Dendritic cell treated with granulocyte-macrophage colony-stimulating factor and Interleukin-4, amounts not matched to agents 40 ng/mL and 50 ng/mL, for 4 days (primary cell): ENCODE results near the gene EHD2.
"Not testable (repeated sequence)": the region's sequence is repeated elsewhere in the genome, so short reads cannot be mapped to it uniquely, and the experiment has no call there.

Source experiments
- H3K27ac Mint-ChIP-seq: one replicate; pipeline ENCODE4 v1.8.0; 2022; ENCODE audit warnings: mild to moderate bottlenecking, mixed read lengths
- H3K27me3 Mint-ChIP-seq: one replicate; pipeline ENCODE4 v1.8.0; 2022; ENCODE audit warnings: mild to moderate bottlenecking, mixed read lengths
- H3K36me3 Mint-ChIP-seq: one replicate; pipeline ENCODE4 v1.8.0; 2022; ENCODE audit warnings: low read depth, mixed read lengths
- H3K4me1 Mint-ChIP-seq: one replicate; pipeline ENCODE4 v1.8.0; 2022; ENCODE audit warnings: low read depth, mixed read lengths
- H3K4me3 Mint-ChIP-seq: one replicate; pipeline ENCODE4 v1.8.0; 2022; ENCODE audit warnings: mild to moderate bottlenecking, moderate library complexity, mixed read lengths
- H3K9me3 Mint-ChIP-seq: one replicate; pipeline ENCODE4 v1.8.0; 2022; ENCODE audit warnings: mixed read lengths
- intact Hi-C: fragments of 100-400 bp; cut with micrococcal nuclease; formaldehyde crosslinking; loops from one replicate; pipeline ENCODE4 v1.15.0; 2022

Gene EHD2

DNA sequence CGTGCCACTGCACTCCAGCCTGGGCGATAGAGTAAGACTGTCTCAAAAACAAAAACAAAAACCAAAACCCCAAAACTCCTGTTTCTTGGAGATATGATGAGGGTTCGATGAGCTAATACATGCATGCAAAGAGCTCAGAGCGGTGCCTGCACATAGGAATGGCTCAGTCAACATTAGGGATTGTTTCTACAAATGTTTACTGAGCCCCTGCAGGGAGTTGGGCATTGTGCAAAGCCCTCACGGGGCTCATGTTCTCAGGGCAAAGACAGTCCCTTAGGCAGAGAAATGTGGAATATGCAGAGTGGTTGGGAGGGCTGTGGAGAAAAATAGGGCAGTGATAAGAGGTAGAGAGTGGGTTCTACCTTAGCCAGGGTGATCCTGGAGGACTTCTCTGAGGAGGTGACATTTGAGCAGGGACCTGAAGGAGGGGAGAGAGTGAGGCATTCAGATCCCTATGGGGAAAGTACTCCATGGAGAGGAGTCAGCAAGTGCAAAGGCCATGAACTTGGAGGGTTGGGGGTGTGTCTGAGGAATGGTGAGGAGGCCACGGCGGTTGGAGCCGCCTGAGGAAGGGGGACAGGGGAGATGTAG, 1.5 kb upstream of the EHD2 start:
- H3K36me3 Mint-ChIP-seq: no peaks in the 10 kb centered on the region
- no peak overlapping the region for H3K4me3 Mint-ChIP-seq
- H3K9me3 Mint-ChIP-seq: no peaks in the 10 kb centered on the region
- intact Hi-C loops: no loop called here
- peaks cover 54% of the 10 kb centered on the region for H3K27me3 Mint-ChIP-seq
- H3K27ac Mint-ChIP-seq: no peak overlapping the region
- peaks cover 18% of the 10 kb centered on the region for H3K4me1 Mint-ChIP-seq

DNA sequence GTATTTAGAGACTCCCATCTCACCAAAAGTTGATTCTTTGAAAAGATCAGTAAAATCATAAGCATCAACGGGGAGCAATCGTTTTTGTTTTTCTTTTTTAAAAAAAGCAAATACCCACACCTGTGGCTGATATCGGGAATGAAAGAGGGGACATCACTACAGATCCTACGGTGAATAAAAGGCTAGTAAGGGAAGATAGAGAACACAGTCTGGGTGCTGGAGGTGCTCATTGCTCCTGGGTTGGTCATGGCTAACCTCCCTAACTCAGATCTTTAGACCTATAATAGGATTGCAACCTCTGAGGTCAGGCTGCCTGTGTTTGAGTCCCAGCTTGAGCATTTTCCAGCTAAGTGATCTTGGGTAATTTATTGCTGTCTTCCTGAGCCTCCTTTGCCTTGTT, 1.1 kb downstream of the EHD2 start:
- H3K27me3 Mint-ChIP-seq: peaks cover 45% of the 10 kb centered on the region
- no peak overlapping the region for H3K27ac Mint-ChIP-seq
- H3K4me3 Mint-ChIP-seq: no peak overlapping the region
- intact Hi-C loops: no loop called here
- no peaks in the 10 kb centered on the region for H3K9me3 Mint-ChIP-seq
- peaks cover 15% of the 10 kb centered on the region for H3K4me1 Mint-ChIP-seq
- H3K36me3 Mint-ChIP-seq: no peaks in the 10 kb centered on the region

DNA sequence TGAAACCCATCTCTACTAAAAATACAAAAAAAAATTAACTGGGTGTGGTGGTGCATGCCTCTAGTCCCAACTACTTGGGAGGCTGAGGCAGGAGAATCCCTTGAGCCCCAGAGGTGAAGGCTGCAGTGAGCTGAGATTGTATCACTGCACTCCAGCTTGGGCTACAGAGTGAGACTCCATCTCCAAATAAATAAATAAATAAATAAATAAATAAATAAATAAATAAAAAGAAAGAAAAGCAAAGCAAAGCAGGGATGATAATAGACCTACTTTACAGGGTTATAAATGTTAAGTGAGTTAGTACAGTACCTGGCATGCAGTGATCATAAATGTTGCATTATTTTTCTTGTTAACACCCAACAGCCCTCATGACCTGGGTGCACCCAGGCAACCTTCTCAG, 1.6 kb downstream of the EHD2 start:
- H3K27ac Mint-ChIP-seq, intact Hi-C loops, H3K36me3 Mint-ChIP-seq: not testable (repeated sequence)

DNA sequence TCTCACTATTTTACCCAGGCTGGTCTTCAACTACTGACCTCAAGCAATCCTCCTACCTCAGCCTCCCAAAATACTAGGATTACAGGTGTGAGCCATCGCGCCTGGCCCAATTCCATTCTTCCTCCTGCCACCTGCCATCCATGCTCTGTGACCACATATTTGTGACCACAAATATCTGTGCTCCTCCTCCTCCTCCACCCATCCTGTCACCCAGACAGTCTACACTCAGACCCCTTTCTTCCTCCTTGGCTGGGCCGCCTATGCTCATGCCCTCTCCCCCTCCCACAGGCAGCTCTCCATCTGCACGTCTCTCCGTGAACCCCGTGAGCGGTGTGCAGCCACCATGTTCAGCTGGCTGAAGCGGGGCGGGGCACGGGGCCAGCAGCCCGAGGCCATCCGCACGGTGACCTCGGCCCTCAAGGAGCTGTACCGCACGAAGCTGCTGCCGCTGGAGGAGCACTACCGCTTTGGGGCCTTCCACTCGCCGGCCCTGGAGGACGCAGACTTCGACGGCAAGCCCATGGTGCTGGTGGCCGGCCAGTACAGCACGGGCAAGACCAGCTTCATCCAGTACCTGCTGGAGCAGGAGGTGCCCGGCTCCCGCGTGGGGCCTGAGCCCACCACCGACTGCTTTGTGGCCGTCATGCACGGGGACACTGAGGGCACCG, 3.2 kb downstream of the EHD2 start:
- no peak overlapping the region for H3K27ac Mint-ChIP-seq
- no peaks in the 10 kb centered on the region for H3K9me3 Mint-ChIP-seq
- H3K4me1 Mint-ChIP-seq: peaks cover 15% of the 10 kb centered on the region
- no peaks in the 10 kb centered on the region for H3K36me3 Mint-ChIP-seq
- no peak overlapping the region for H3K4me3 Mint-ChIP-seq
- intact Hi-C loops: no loop called here
- peaks cover 38% of the 10 kb centered on the region for H3K27me3 Mint-ChIP-seq

More for the DNA sequence above, 1.6 kb downstream of the EHD2 start:
- not testable (repeated sequence) for H3K9me3 Mint-ChIP-seq, H3K4me3 Mint-ChIP-seq
- Mint-ChIP-seq H3K27me3 (peaks cover 45% of the 10 kb centered on the region), H3K4me1 (peaks cover 15% of the 10 kb centered on the region)

DNA sequence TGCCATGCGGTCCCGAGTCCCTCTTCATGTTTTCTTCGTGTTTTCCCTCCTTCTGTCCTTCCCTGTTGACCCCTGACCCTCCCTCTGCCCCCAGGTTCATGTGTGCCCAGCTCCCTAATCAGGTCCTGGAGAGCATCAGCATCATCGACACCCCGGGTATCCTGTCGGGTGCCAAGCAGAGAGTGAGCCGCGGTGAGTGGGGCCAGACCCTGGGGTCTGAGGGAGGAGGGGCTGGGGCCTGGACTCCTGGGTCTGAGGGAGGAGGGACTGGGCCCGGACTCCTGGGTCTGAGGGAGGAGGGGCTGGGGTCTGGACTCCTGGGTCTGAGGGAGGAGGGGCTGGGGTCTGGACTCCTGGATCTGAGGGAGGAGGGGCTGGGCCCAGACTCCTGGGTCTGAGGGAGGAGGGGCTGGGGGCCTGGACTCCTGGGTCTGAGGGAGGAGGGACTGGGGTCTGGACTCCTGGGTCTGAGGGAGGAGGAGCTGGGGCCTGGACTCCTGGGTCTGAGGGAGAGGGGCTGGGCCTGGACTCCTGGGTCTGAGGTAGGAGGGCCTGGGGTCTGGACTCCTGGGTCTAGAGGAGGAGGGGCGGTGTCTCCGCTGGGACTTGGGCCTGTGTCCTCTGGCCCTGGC, 5.3 kb downstream of the EHD2 start:
- H3K9me3 Mint-ChIP-seq, intact Hi-C loops, H3K27ac Mint-ChIP-seq, H3K4me1 Mint-ChIP-seq, H3K36me3 Mint-ChIP-seq, H3K4me3 Mint-ChIP-seq: not testable (repeated sequence)
- peaks cover 23% of the 10 kb centered on the region for H3K27me3 Mint-ChIP-seq

DNA sequence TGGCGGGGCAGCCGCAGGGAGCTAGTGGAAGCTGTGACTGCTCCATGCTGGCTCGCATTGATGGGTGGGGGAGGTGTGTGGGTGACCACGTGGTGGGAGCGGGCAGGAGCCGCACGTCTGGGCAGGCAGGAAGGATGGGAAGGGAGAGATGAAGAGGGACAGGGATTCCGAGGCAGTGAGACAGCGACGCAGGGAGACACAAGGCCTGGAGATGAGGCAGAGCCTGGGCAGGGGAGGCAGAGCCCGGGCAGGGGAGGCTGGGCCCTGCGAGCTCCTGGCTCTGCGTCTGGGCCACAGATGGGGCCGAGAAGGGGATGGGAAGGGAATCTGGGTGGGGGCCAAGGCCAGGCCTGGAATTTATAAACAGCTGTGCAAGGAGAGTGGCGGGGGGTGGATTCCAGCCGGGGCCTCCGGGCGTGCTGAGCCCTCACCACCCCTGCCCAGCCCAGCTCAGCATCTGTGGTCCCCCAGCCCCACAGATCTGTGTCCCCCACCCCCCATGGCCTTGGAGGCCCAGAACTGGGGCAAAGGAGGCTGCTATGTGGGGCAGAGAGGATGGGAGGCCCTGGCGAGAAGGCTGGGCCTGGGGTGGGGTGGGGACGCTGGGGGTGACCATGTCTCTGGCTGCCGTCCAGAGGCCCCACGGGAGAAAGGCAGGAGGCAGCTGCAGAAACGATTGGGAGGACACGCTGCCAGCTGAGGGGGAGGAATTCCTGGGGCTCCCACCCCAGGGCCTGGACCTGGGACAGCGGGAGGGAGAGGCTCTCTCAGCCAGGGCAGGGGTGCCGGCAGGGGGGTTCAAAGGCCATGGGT, 6.0 kb downstream of the EHD2 start:
- intact Hi-C loops: no loop called here
- Mint-ChIP-seq H3K4me3 (no peak overlapping the region), H3K9me3 (no peaks in the 10 kb centered on the region), H3K36me3 (no peaks in the 10 kb centered on the region), H3K27me3 (peaks cover 16% of the 10 kb centered on the region), H3K27ac (no peak overlapping the region), H3K4me1 (no peaks in the 10 kb centered on the region)

DNA sequence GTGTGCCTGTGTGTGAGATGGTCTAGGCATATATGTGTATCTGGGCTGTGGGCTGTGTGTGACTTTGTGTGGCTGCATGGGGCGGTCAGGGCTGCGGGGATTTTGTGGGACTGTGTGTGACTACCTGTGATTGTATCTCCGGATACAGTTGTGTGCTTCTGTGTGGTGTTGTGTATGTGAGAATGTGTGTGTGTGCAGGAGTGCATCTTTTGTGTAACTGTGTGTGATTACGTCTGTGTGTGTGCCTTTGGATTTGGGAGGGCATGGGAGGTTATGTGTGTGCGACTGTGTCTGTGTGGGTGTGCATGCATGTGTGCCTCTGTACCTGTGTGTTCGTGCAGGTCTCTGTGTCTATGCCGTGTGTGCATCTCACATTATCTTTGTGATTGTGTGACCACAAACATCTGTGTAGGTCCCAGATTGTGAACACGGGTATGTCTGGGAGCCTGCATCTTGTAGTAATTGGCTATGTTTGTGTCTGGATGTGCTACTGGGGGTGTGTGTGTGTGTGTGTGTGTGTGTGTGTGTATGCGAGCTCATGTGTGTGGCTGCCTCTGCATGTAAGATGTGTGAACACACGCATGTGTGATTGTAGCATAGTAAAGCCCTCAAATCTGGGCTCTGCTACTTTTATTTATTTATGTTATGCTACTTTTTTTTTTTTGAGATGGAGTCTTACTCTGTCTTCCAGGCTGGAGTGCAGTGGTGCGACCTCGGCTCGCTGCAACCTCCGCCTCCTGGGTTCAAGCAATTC, 7.6 kb downstream of the EHD2 start:
- no peak overlapping the region for H3K27ac Mint-ChIP-seq
- H3K4me1 Mint-ChIP-seq: no peaks in the 10 kb centered on the region
- no peaks in the 10 kb centered on the region for H3K9me3 Mint-ChIP-seq
- intact Hi-C loops: no loop called here
- no peak overlapping the region for H3K4me3 Mint-ChIP-seq
- peaks cover 3% of the 10 kb centered on the region for H3K27me3 Mint-ChIP-seq
- H3K36me3 Mint-ChIP-seq: no peaks in the 10 kb centered on the region

GRCh38 chr19:47723581-47723940, 10.3 kb downstream of the EHD2 start:
- Mint-ChIP-seq H3K27ac (no peak overlapping the region), H3K4me1 (peaks cover 16% of the 10 kb centered on the region)

DNA sequence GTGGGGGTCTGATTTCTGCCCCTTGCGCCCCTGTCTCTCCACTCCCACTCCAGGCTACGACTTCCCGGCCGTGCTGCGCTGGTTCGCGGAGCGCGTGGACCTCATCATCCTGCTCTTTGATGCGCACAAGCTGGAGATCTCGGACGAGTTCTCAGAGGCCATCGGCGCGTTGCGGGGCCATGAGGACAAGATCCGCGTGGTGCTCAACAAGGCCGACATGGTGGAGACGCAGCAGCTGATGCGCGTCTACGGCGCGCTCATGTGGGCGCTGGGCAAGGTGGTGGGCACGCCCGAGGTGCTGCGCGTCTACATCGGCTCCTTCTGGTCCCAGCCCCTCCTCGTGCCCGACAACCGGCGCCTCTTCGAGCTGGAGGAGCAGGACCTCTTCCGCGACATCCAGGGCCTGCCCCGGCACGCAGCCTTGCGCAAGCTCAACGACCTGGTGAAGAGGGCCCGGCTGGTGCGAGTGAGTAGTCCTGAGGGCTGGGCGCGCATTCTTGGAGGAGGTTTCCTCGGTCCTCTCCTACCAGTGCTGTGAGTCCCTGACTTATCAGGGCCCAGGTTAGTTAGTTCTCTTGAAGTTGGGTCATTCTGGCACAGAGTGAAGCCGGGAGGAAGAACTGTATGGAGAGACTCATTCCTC, 12.7 kb downstream of the EHD2 start:
- peak overlapping the region; percentile 15 for H3K27ac Mint-ChIP-seq
- intact Hi-C loops: no loop called here
- H3K9me3 Mint-ChIP-seq: peaks cover 11% of the 10 kb centered on the region
- no peaks in the 10 kb centered on the region for H3K36me3 Mint-ChIP-seq
- peaks cover 32% of the 10 kb centered on the region for H3K4me1 Mint-ChIP-seq
- H3K27me3 Mint-ChIP-seq: peaks cover 29% of the 10 kb centered on the region
- H3K4me3 Mint-ChIP-seq: no peak overlapping the region

More at GRCh38 chr19:47723581-47723940, 10.3 kb downstream of the EHD2 start:
- Mint-ChIP-seq H3K36me3 (no peaks in the 10 kb centered on the region), H3K27me3 (peaks cover 6% of the 10 kb centered on the region), H3K4me3 (peak overlapping the region; percentile 47), H3K9me3 (peaks cover 11% of the 10 kb centered on the region)
- intact Hi-C loops: no loop called here

- Mint-ChIP-seq H3K4me1 (peaks cover 32% of the 10 kb centered on the region), H3K27me3 (peaks cover 31% of the 10 kb centered on the region), H3K27ac (peak overlapping the region; percentile 15), H3K36me3 (no peaks in the 10 kb centered on the region), H3K4me3 (no peak overlapping the region), H3K9me3 (peaks cover 11% of the 10 kb centered on the region)
- intact Hi-C loops: no loop called here
Measured at GRCh38 chr19:47726467-47726866, 13.2 kb downstream of the EHD2 start.

DNA sequence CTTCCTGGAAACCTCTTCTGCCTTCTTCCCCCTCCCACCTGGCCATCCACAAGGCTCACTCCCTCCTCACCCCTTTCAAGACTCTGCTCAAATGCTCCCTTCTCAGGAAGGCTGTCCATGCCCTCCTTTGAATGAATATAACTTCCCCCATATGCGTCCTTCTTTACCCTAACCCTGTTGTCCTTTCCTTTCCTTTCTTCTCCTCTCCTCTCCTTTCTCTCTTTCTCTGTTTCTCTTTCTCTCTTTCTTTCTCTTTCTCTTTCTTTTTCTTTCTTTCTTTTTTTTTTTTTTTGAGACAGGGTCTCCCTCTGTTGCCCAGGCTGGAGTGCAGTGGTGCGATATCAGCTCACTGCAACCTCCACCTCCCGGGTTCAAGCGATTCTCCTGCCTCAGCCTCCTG, 15.1 kb downstream of the EHD2 start:
- H3K9me3 Mint-ChIP-seq: peaks cover 11% of the 10 kb centered on the region
- H3K4me3 Mint-ChIP-seq, intact Hi-C loops, H3K27ac Mint-ChIP-seq, H3K36me3 Mint-ChIP-seq: not testable (repeated sequence)
- peaks cover 31% of the 10 kb centered on the region for H3K27me3 Mint-ChIP-seq
- H3K4me1 Mint-ChIP-seq: peaks cover 32% of the 10 kb centered on the region

DNA sequence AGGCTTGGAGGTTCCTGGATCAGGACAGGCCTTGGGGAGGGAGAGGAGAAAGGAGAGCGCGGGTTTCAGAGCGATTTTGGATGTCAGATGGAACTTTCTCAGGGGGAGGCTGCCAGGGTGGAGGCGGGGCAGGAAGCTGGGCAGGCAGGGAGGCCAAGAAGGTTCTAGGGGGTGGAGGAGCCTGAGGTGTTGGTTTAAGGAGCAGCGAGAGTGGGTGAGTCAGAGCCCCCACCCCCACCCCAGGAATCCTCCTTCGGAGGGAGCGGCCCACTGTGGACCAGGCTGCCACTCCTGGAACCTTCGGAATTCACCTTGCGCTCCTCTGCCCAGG, 16.2 kb downstream of the EHD2 start:
- Mint-ChIP-seq H3K36me3 (no peaks in the 10 kb centered on the region), H3K27ac (no peak overlapping the region), H3K9me3 (peaks cover 11% of the 10 kb centered on the region), H3K4me3 (peak overlapping the region; percentile 5), H3K4me1 (peaks cover 32% of the 10 kb centered on the region), H3K27me3 (peaks cover 36% of the 10 kb centered on the region)
- intact Hi-C loops: no loop called here

GRCh38 chr19:47729799-47730520, 16.7 kb downstream of the EHD2 start:
- H3K27me3 Mint-ChIP-seq: peaks cover 36% of the 10 kb centered on the region
- peaks cover 11% of the 10 kb centered on the region for H3K9me3 Mint-ChIP-seq
- peak overlapping the region; percentile 14 for H3K4me3 Mint-ChIP-seq
- no peak overlapping the region for H3K27ac Mint-ChIP-seq
- intact Hi-C loops: no loop called here
- H3K4me1 Mint-ChIP-seq: peaks cover 32% of the 10 kb centered on the region
- H3K36me3 Mint-ChIP-seq: no peaks in the 10 kb centered on the region
